Nephron progenitor cell (in vitro differentiated cells): ENCODE results near the gene ADORA3.

ENCODE experiments used
- DNase-seq: peaks from one replicate; pipeline ENCODE4 v3.0.0; 2021
- H3K27ac Mint-ChIP-seq: 2 replicates; pipeline ENCODE4 v1.8.0; 2021; ENCODE audit warnings: mild to moderate bottlenecking, moderate library complexity, mixed read lengths
- H3K27me3 Mint-ChIP-seq: 2 replicates; pipeline ENCODE4 v1.8.0; 2021; ENCODE audit warnings: mild to moderate bottlenecking, low read depth, mixed read lengths; ENCODE audit not compliant: poor library complexity
- H3K36me3 Mint-ChIP-seq: 2 replicates; pipeline ENCODE4 v1.8.0; 2021; ENCODE audit warnings: low read depth, mixed read lengths
- H3K4me1 Mint-ChIP-seq: 2 replicates; pipeline ENCODE4 v1.8.0; 2021; ENCODE audit warnings: mixed read lengths
- H3K4me3 Mint-ChIP-seq: 2 replicates; pipeline ENCODE4 v1.8.0; 2021; ENCODE audit warnings: mild to moderate bottlenecking, moderate library complexity, mixed read lengths
- H3K9me3 Mint-ChIP-seq: 2 replicates; pipeline ENCODE4 v1.8.0; 2021; ENCODE audit warnings: mild to moderate bottlenecking, moderate library complexity, mixed read lengths
- TF ChIP-seq, protein P1 (sequence below): fragments of 200-600 bp; sonication (generic); IDR thresholded peaks from 2 replicates; pipeline ENCODE4 v1.5.0; 2021; ENCODE audit warnings: antibody characterized with exemption

The ADORA3 gene

DNA sequence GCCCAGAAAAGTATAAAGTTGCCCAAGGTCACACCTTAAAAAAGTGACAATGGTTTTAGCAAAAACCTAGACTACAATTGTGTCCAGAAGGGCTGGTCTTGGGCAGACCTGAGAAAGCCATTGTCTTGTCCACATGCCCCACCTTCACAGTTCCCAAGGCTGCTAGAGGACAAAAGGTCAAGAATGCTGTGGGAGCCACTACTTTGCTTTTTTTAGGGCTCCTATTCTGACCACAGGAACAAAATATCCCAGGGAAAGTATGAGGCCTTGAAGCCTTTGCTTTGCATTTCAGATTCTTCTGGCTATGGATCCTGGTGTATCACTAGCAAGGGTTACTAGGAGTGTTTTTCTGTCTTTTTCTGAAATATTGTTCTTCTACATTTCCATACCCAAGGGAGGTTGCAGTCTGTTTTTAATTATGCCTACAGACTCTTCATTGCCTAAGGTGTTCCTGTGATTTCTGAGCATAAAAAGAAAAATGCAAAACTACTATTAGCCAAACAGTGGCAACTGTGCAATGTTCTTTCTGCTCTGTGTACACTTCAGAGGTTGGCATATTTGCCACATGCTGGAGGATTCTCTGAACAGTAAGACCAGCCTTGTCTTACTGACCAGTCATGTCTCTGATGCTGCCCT, 18.9 kb downstream of the ADORA3 start:
- Mint-ChIP-seq H3K9me3 (no peaks in the 10 kb centered on the region), H3K27ac (no peak overlapping the region), H3K4me3 (no peak overlapping the region), H3K36me3 (no peaks in the 10 kb centered on the region), H3K4me1 (peaks cover 15% of the 10 kb centered on the region), H3K27me3 (peaks cover 11% of the 10 kb centered on the region)
- TF ChIP-seq, protein P1, sequence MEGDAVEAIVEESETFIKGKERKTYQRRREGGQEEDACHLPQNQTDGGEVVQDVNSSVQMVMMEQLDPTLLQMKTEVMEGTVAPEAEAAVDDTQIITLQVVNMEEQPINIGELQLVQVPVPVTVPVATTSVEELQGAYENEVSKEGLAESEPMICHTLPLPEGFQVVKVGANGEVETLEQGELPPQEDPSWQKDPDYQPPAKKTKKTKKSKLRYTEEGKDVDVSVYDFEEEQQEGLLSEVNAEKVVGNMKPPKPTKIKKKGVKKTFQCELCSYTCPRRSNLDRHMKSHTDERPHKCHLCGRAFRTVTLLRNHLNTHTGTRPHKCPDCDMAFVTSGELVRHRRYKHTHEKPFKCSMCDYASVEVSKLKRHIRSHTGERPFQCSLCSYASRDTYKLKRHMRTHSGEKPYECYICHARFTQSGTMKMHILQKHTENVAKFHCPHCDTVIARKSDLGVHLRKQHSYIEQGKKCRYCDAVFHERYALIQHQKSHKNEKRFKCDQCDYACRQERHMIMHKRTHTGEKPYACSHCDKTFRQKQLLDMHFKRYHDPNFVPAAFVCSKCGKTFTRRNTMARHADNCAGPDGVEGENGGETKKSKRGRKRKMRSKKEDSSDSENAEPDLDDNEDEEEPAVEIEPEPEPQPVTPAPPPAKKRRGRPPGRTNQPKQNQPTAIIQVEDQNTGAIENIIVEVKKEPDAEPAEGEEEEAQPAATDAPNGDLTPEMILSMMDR = no peak
- DNase-seq = no peak

DNA sequence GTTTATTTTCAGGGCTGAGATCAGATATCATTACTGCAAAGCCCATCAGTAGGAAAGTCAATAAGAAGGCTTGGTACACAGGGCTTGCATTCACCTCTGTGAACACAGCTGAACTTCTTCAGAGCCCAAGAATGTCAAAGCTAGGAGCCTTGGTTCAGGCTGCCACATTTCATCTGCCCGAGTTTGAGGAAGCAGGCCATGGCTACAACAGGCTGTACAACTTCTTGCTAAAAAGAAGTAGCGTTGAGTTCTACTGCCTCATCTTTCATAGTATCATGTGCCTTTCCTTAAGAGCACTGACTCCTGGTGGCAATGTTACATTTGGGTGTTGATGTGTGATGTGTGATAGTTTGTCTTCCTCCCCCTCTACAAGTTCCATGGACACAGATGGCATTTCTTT, 19.6 kb downstream of the ADORA3 start:
- H3K9me3 Mint-ChIP-seq = no peaks in the 10 kb centered on the region
- H3K36me3 Mint-ChIP-seq = no peaks in the 10 kb centered on the region
- no peak overlapping the region for H3K27ac Mint-ChIP-seq
- DNase-seq = no peak
- TF ChIP-seq, protein P1 = no peak
- H3K4me3 Mint-ChIP-seq = no peak overlapping the region
- peaks cover 11% of the 10 kb centered on the region for H3K27me3 Mint-ChIP-seq
- peaks cover 15% of the 10 kb centered on the region for H3K4me1 Mint-ChIP-seq

DNA sequence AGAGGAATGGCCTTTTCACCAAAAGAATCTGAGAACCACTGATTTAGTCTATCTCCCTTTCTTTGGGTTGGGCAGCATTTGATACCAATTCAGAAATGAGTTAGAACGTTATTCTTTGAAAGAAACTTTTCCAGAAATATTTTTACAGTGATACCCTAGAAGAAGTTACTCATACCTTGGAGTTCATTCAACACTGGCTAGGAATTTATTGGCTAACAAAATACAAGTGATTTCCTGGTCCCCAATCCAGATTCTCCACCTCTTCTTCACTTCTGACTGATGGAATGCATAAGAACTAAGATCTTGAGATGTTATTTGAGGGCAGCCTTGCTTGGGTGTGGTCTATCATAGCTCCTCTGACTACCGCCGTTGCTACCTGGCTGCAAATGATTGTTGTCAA, 20.3 kb downstream of the ADORA3 start:
- no peaks in the 10 kb centered on the region for H3K36me3 Mint-ChIP-seq

DNA sequence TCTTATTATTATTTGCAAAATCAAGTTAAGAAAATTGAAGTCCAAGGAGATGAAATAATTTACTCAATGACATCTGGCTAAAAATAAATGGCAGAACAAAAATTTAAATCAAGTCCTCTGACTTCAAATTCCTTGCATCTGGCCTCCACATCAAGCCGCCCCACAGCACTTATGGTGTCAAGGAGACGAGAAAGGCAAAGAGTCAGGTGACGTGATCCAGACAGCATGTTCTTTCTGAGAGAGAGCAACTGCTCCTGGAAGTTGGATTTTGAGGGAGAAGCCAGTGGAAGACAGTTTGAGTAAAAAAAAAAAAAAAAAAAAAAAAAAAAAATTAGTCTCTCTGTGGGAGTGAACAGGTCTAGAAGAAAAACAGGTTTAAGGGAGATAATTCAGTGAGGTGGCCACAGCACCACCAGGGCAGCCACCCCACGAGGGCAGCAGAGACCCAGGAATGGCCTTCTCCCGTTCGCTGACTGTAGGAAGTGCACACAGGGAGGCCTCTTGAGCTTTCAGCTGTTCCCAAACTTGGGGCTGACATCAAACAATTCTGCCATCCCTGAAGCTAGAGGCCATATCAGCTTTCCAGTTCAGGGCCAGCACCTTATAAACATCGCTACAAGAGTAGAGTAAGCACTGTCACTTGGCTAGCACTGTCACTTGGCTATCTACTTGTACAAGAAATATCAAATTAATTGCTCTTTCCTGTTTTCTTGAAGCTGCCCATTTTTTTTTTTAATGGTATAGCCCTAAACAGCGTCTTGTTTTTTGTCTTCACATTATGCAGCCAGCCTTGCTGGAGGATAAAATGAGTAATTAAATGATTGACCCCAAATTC, 21.8 kb downstream of the ADORA3 start:
- Mint-ChIP-seq H3K27me3 (peaks cover 7% of the 10 kb centered on the region), H3K27ac (no peak overlapping the region), H3K4me3 (no peak overlapping the region), H3K9me3 (no peaks in the 10 kb centered on the region), H3K36me3 (no peaks in the 10 kb centered on the region), H3K4me1 (peaks cover 19% of the 10 kb centered on the region)
- TF ChIP-seq, protein P1 = peak; percentile 64
- DNase-seq = peak; percentile 69

More for the DNA sequence above, 20.3 kb downstream of the ADORA3 start:
- Mint-ChIP-seq H3K9me3 (no peaks in the 10 kb centered on the region), H3K4me1 (peaks cover 15% of the 10 kb centered on the region), H3K27me3 (peaks cover 11% of the 10 kb centered on the region), H3K27ac (no peak overlapping the region), H3K4me3 (no peak overlapping the region)
- no peak for DNase-seq
- TF ChIP-seq, protein P1 = no peak

DNA sequence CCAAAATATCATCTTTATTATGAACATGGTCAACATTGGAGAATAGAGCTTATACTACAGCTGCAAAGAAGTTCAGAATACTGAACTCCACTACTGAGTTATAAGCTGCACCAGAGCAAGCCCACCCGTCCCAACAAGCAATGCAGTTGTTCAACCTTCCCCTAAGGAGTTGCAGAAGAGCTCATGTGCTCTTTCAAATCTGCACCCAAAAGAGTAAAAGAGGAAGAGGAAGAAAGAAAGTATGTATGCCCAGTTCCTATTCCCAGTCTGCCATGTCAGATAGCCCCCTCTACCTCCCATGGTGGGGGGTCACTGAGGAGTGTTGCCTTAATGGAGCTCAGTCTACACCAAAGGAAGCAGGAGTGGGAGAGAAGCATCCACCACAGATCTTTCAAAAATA, 22.8 kb downstream of the ADORA3 start:
- H3K4me1 Mint-ChIP-seq = peaks cover 29% of the 10 kb centered on the region
- TF ChIP-seq, protein P1 = no peak
- H3K9me3 Mint-ChIP-seq = no peaks in the 10 kb centered on the region
- H3K27me3 Mint-ChIP-seq = peaks cover 7% of the 10 kb centered on the region
- no peak overlapping the region for H3K4me3 Mint-ChIP-seq
- H3K27ac Mint-ChIP-seq = no peak overlapping the region
- H3K36me3 Mint-ChIP-seq = no peaks in the 10 kb centered on the region
- no peak for DNase-seq
